ENCODE measurements around the gene LRFN3. TPM values are rescaled to one million over a fixed set of nuclear protein-coding genes. Genes with fewer than 3 reads are reported as not detected.
"Not testable (repeated sequence)": the region's sequence is repeated elsewhere in the genome, so short reads cannot be mapped to it uniquely, and the experiment has no call there.

Gene LRFN3
- total RNA-seq, 6 experiments from 2014 or later, result 15.3 to 21.0 (median 19.1) TPM

GRCh38 chr19:35977446-35978222 is 41.5 kb downstream of the LRFN3 start:
- Mint-ChIP-seq H3K4me3 (no peak overlapping the region), H3K36me3 (ENCODE audit: low read depth) (no peaks in the 10 kb centered on the region), H3K27me3 (ENCODE audit: insufficient read depth) (peaks cover 12% of the 10 kb centered on the region), H3K9me3 (no peaks in the 10 kb centered on the region), H3K4me1 (ENCODE audit: low read depth) (no peaks in the 10 kb centered on the region), H3K27ac (no peak overlapping the region)
- no peak for DNase-seq
- TF ChIP-seq, protein P1, sequence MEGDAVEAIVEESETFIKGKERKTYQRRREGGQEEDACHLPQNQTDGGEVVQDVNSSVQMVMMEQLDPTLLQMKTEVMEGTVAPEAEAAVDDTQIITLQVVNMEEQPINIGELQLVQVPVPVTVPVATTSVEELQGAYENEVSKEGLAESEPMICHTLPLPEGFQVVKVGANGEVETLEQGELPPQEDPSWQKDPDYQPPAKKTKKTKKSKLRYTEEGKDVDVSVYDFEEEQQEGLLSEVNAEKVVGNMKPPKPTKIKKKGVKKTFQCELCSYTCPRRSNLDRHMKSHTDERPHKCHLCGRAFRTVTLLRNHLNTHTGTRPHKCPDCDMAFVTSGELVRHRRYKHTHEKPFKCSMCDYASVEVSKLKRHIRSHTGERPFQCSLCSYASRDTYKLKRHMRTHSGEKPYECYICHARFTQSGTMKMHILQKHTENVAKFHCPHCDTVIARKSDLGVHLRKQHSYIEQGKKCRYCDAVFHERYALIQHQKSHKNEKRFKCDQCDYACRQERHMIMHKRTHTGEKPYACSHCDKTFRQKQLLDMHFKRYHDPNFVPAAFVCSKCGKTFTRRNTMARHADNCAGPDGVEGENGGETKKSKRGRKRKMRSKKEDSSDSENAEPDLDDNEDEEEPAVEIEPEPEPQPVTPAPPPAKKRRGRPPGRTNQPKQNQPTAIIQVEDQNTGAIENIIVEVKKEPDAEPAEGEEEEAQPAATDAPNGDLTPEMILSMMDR (IDR thresholded peaks at IDR 0.05), result peak; percentile 45

- Mint-ChIP-seq H3K4me1 (ENCODE audit: low read depth) (no peaks in the 10 kb centered on the region), H3K27me3 (ENCODE audit: insufficient read depth) (peaks cover 17% of the 10 kb centered on the region), H3K9me3 (no peaks in the 10 kb centered on the region), H3K4me3 (no peak overlapping the region), H3K36me3 (ENCODE audit: low read depth) (no peaks in the 10 kb centered on the region), H3K27ac (no peak overlapping the region)
- TF ChIP-seq, protein P1 (IDR thresholded peaks at IDR 0.05), result no peak
- no peak for DNase-seq
These were observed 42.1 kb downstream of the LRFN3 start for GRCh38 chr19:35978271-35978670.

DNA sequence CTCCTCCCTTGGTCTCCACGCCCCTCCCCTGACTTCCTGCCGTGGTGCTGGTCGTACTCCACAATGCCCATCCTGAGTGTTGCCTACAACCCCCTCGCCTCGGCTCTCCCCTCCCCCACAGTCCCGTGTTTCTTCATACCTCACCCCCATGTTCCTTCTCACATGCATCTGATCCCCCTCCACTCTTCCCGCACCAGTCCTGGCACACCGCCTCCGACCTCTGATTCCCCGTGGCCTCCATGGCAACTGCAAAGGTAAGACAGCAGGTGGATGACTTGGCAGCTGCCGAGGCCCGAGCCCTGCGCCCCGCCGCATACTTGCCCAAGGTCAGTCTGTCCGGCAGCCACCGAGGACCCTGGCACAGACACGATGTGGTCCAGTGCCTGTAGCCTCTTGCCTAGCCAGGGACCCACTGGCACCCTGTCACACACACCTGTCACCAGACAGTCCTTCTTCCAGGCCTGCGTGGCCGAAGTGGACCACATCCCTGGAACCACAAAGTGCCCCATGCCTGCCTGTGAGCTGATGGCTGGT is 42.7 kb downstream of the LRFN3 start:
- no peaks in the 10 kb centered on the region for H3K36me3 Mint-ChIP-seq (ENCODE audit: low read depth)
- TF ChIP-seq, protein P1 (IDR thresholded peaks at IDR 0.05), result no peak
- no peak overlapping the region for H3K4me3 Mint-ChIP-seq
- H3K4me1 Mint-ChIP-seq (ENCODE audit: low read depth), result no peaks in the 10 kb centered on the region
- DNase-seq, result no peak
- no peaks in the 10 kb centered on the region for H3K9me3 Mint-ChIP-seq
- peaks cover 17% of the 10 kb centered on the region for H3K27me3 Mint-ChIP-seq (ENCODE audit: insufficient read depth)
- H3K27ac Mint-ChIP-seq, result no peak overlapping the region

GRCh38 chr19:35980997-35981396 is 44.8 kb downstream of the LRFN3 start:
- H3K4me3 Mint-ChIP-seq; DNase-seq; H3K9me3 Mint-ChIP-seq; H3K36me3 Mint-ChIP-seq (ENCODE audit: low read depth); H3K4me1 Mint-ChIP-seq (ENCODE audit: low read depth); H3K27ac Mint-ChIP-seq: not testable (repeated sequence)
- peaks cover 30% of the 10 kb centered on the region for H3K27me3 Mint-ChIP-seq (ENCODE audit: insufficient read depth)

DNA sequence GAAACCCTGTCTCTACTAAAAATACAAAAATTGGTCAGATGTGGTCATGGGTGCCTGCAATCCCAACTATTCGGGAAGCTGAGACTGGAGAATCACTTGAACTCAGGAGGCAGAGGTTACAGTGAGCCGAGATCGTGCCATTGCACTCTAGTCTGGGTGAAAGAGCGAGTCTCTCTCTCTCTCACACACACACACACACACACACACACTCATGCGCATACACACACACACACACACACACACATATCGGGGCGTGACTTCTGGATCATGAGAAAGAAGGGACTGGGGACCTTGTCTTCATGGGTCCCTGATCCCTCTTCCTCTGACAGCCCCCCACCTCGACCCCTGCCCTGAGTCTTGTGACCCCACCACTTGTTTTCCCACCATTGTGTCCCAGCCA is 47.0 kb downstream of the LRFN3 start:
- H3K4me3 Mint-ChIP-seq, result no peak overlapping the region
- H3K4me1 Mint-ChIP-seq (ENCODE audit: low read depth), result no peaks in the 10 kb centered on the region
- H3K27ac Mint-ChIP-seq, result no peak overlapping the region
- H3K27me3 Mint-ChIP-seq (ENCODE audit: insufficient read depth), result peaks cover 36% of the 10 kb centered on the region
- H3K36me3 Mint-ChIP-seq (ENCODE audit: low read depth), result no peaks in the 10 kb centered on the region
- no peak for DNase-seq
- TF ChIP-seq, protein P1 (IDR thresholded peaks at IDR 0.05), result no peak
- H3K9me3 Mint-ChIP-seq, result no peaks in the 10 kb centered on the region

GRCh38 chr19:35986111-35986510 is 49.9 kb downstream of the LRFN3 start:
- Mint-ChIP-seq H3K9me3 (0 out of 2 replicates have a peak, but pooled peaks cover 4% of the 10 kb centered on the region), H3K4me3 (no peak overlapping the region), H3K4me1 (ENCODE audit: low read depth) (no peaks in the 10 kb centered on the region), H3K27ac (no peak overlapping the region), H3K27me3 (ENCODE audit: insufficient read depth) (peaks cover 53% of the 10 kb centered on the region), H3K36me3 (ENCODE audit: low read depth) (no peaks in the 10 kb centered on the region)
- TF ChIP-seq, protein P1 (IDR thresholded peaks at IDR 0.05), result no peak
- DNase-seq, result no peak

Measured in HFFc6 (cell line).